Osteocyte (in vitro differentiated cells): ENCODE data around the gene TUBB2B. TPM values are rescaled to one million over a fixed set of nuclear protein-coding genes. Genes with fewer than 3 reads are reported as not detected.

Source experiments
- DNase-seq: peaks from one replicate; pipeline ENCODE4 v3.0.0; 2021; ENCODE audit warnings: mixed read lengths; ENCODE audit not compliant: unreplicated experiment; ENCODE audit errors: extremely low spot score
- H3K27ac Mint-ChIP-seq: one replicate; pipeline ENCODE4 v1.8.0; 2021; ENCODE audit warnings: mild to moderate bottlenecking, mixed read lengths; ENCODE audit not compliant: unreplicated experiment
- H3K27me3 Mint-ChIP-seq: one replicate; pipeline ENCODE4 v1.8.0; 2021; ENCODE audit warnings: mixed read lengths; ENCODE audit not compliant: unreplicated experiment
- H3K36me3 Mint-ChIP-seq: one replicate; pipeline ENCODE4 v1.8.0; 2021; ENCODE audit warnings: mixed read lengths; ENCODE audit not compliant: unreplicated experiment
- H3K4me1 Mint-ChIP-seq: one replicate; pipeline ENCODE4 v1.8.0; 2021; ENCODE audit warnings: mixed read lengths; ENCODE audit not compliant: unreplicated experiment
- H3K4me3 Mint-ChIP-seq: one replicate; pipeline ENCODE4 v1.8.0; 2021; ENCODE audit warnings: mild to moderate bottlenecking, moderate library complexity, mixed read lengths; ENCODE audit not compliant: unreplicated experiment
- H3K9me3 Mint-ChIP-seq: one replicate; pipeline ENCODE4 v1.8.0; 2021; ENCODE audit warnings: mixed read lengths; ENCODE audit not compliant: unreplicated experiment
- CTCF ChIP-seq: fragments of 200-600 bp; sonication (generic); IDR thresholded peaks from 2 replicates; pipeline ENCODE4 v1.5.0; 2021; ENCODE audit warnings: antibody characterized with exemption, mild to moderate bottlenecking, moderate library complexity
- long read RNA-seq: library from polyadenylated mRNA; unstranded; transcript quantifications from one replicate; pipeline ENCODE4 v2.0.0, GENCODE V29; 2021
- total RNA-seq: library from RNA; stranded (reverse); gene quantifications from 2 replicates; pipeline ENCODE4 v1.2.1, GENCODE V29; 2021

TUBB2B gene
- total RNA-seq = 61.7 and 67.2 TPM in 2 replicates
- long read RNA-seq, transcript TUBB2B-202 (4 exons, 1,923 nt) = minor isoform, 5 of 242 reads
- long read RNA-seq, transcript TUBB2B-201 (4 exons, 2,020 nt) = major isoform, 227 of 242 reads
- long read RNA-seq, partial matches to known transcripts = 8 of 242 reads
- long read RNA-seq, other reads (novel, unspliced or antisense) = 2 of 242 reads

GRCh38 chr6:3227363-3228045 lies at the start of gene TUBB2B:
Gene TUBB2B, minus strand, starts transcription at chr6:3227653. Its CDS starts 110 bp downstream, at chr6:3227543.
- Mint-ChIP-seq H3K27me3 (peaks cover 6% of the 10 kb centered on the region), H3K36me3 (peaks cover 15% of the 10 kb centered on the region), H3K27ac (peak within 1 kb of the TSS; percentile 75), H3K4me3 (peak within 1 kb of the TSS; percentile 91), H3K9me3 (no peaks in the 10 kb centered on the region), H3K4me1 (peaks cover 59% of the 10 kb centered on the region)
- peak; percentile 92 for DNase-seq
- TF ChIP-seq CTCF = no peak

GRCh38 chr6:3277251-3277650 lies 49.8 kb upstream of the TUBB2B start:
- Mint-ChIP-seq H3K36me3 (peaks cover 11% of the 10 kb centered on the region), H3K9me3 (no peaks in the 10 kb centered on the region), H3K4me3 (no peak overlapping the region), H3K4me1 (peaks cover 26% of the 10 kb centered on the region), H3K27me3 (no peaks in the 10 kb centered on the region), H3K27ac (no peak overlapping the region)
- DNase-seq = no peak
- no peak for TF ChIP-seq CTCF

GRCh38 chr6:3276174-3277167 lies 49.0 kb upstream of the TUBB2B start:
- H3K36me3 Mint-ChIP-seq = peaks cover 15% of the 10 kb centered on the region
- no peak for DNase-seq
- H3K9me3 Mint-ChIP-seq = no peaks in the 10 kb centered on the region
- peak overlapping the region; percentile 16 for H3K27ac Mint-ChIP-seq
- H3K27me3 Mint-ChIP-seq = no peaks in the 10 kb centered on the region
- no peak overlapping the region for H3K4me3 Mint-ChIP-seq
- TF ChIP-seq CTCF = no peak
- H3K4me1 Mint-ChIP-seq = peaks cover 18% of the 10 kb centered on the region

- no peaks in the 10 kb centered on the region for H3K27me3 Mint-ChIP-seq
- H3K4me3 Mint-ChIP-seq = no peak overlapping the region
- H3K9me3 Mint-ChIP-seq = no peaks in the 10 kb centered on the region
- peaks cover 2% of the 10 kb centered on the region for H3K4me1 Mint-ChIP-seq
- no peak for DNase-seq
- no peak overlapping the region for H3K27ac Mint-ChIP-seq
- TF ChIP-seq CTCF = no peak
- peaks cover 33% of the 10 kb centered on the region for H3K36me3 Mint-ChIP-seq
Observed at GRCh38 chr6:3273707-3274521, 46.5 kb upstream of the TUBB2B start.
